ENCODE measurements around the gene CRKL.

CRKL gene

GRCh38 chr22:20994902-20995241, 77.7 kb downstream of the CRKL start:
- Histone ChIP-seq H3K9ac (ENCODE audit: low read length) (no peak overlapping the region), H3K4me2 (ENCODE audit: low read length) (no peak overlapping the region), H3K27ac (ENCODE audit: low read length) (no peak overlapping the region), H3K4me1 (ENCODE audit: low read length) (no peaks in the 10 kb centered on the region), H3K79me2 (ENCODE audit: low read length) (peaks cover 6% of the 10 kb centered on the region; the same call in 1 of the 2 replicates), H3K9me3 (ENCODE audit: insufficient read depth, low read length) (no peaks in the 10 kb centered on the region), H4K20me1 (ENCODE audit: insufficient read depth, low read length) (no peaks in the 10 kb centered on the region), H3K27me3 (ENCODE audit: low read depth, low read length) (no peaks in the 10 kb centered on the region), H2AFZ (ENCODE audit: low read depth, low read length) (no peak overlapping the region), H3K36me3 (replicated peaks; ENCODE audit: low read depth, low read length) (peaks cover 47% of the 10 kb centered on the region), H3K4me3 (ENCODE audit: low read length) (no peak overlapping the region)
- no peak for TF ChIP-seq CTCF (IDR thresholded peaks at IDR 0.05; ENCODE audit: low read depth, low read length)
- no peak for TF ChIP-seq EZH2phosphoT487 (IDR thresholded peaks at IDR 0.05; ENCODE audit: low read depth)

- H3K27ac ChIP-seq (ENCODE audit: low read length), result no peak overlapping the region
- no peak overlapping the region for H3K4me2 ChIP-seq (ENCODE audit: low read length)
- H3K9ac ChIP-seq (ENCODE audit: low read length), result no peak overlapping the region
- no peaks in the 10 kb centered on the region for H3K9me3 ChIP-seq (ENCODE audit: insufficient read depth, low read length)
- H3K4me3 ChIP-seq (ENCODE audit: low read length), result no peak overlapping the region
- peaks cover 50% of the 10 kb centered on the region for H3K36me3 ChIP-seq (replicated peaks; ENCODE audit: low read depth, low read length)
- H2AFZ ChIP-seq (ENCODE audit: low read depth, low read length), result no peak overlapping the region
- no peak for TF ChIP-seq EZH2phosphoT487 (IDR thresholded peaks at IDR 0.05; ENCODE audit: low read depth)
- no peaks in the 10 kb centered on the region for H3K27me3 ChIP-seq (ENCODE audit: low read depth, low read length)
- peaks cover 12% of the 10 kb centered on the region for H3K79me2 ChIP-seq (ENCODE audit: low read length)
- peaks cover 4% of the 10 kb centered on the region for H3K4me1 ChIP-seq (ENCODE audit: low read length)
- H4K20me1 ChIP-seq (ENCODE audit: insufficient read depth, low read length), result 0 out of 2 replicates have a peak, but pooled peaks cover 1% of the 10 kb centered on the region
Measured at GRCh38 chr22:20995329-20996030, 78.3 kb downstream of the CRKL start.

- H3K4me3 ChIP-seq (ENCODE audit: low read length), result no peak overlapping the region
- H3K27me3 ChIP-seq (ENCODE audit: low read depth, low read length), result no peaks in the 10 kb centered on the region
- peaks cover 17% of the 10 kb centered on the region for H3K79me2 ChIP-seq (ENCODE audit: low read length)
- no peaks in the 10 kb centered on the region for H3K9me3 ChIP-seq (ENCODE audit: insufficient read depth, low read length)
- no peak overlapping the region for H3K4me2 ChIP-seq (ENCODE audit: low read length)
- no peak for TF ChIP-seq EZH2phosphoT487 (IDR thresholded peaks at IDR 0.05; ENCODE audit: low read depth)
- no peak for TF ChIP-seq CTCF (IDR thresholded peaks at IDR 0.05; ENCODE audit: low read depth, low read length)
- no peak overlapping the region for H2AFZ ChIP-seq (ENCODE audit: low read depth, low read length)
- peaks cover 9% of the 10 kb centered on the region for H3K4me1 ChIP-seq (ENCODE audit: low read length)
- no peak overlapping the region for H3K9ac ChIP-seq (ENCODE audit: low read length)
- H3K27ac ChIP-seq (ENCODE audit: low read length), result no peak overlapping the region
- H4K20me1 ChIP-seq (ENCODE audit: insufficient read depth, low read length), result 0 out of 2 replicates have a peak, but pooled peaks cover 3% of the 10 kb centered on the region
- H3K36me3 ChIP-seq (replicated peaks; ENCODE audit: low read depth, low read length), result peaks cover 50% of the 10 kb centered on the region
Measured at GRCh38 chr22:20996031-20996410, 78.8 kb downstream of the CRKL start.

GRCh38 chr22:20996598-20997535, 79.7 kb downstream of the CRKL start:
- H4K20me1 ChIP-seq (ENCODE audit: insufficient read depth, low read length), result 0 out of 2 replicates have a peak, but pooled peaks cover 3% of the 10 kb centered on the region
- peaks cover 49% of the 10 kb centered on the region for H3K36me3 ChIP-seq (replicated peaks; ENCODE audit: low read depth, low read length)
- H3K4me2 ChIP-seq (ENCODE audit: low read length), result no peak overlapping the region
- TF ChIP-seq CTCF (IDR thresholded peaks at IDR 0.05; ENCODE audit: low read depth, low read length) (no peak), EZH2phosphoT487 (IDR thresholded peaks at IDR 0.05; ENCODE audit: low read depth) (no peak)
- H3K27ac ChIP-seq (ENCODE audit: low read length), result no peak overlapping the region
- H3K9me3 ChIP-seq (ENCODE audit: insufficient read depth, low read length), result no peaks in the 10 kb centered on the region
- H3K9ac ChIP-seq (ENCODE audit: low read length), result no peak overlapping the region
- H2AFZ ChIP-seq (ENCODE audit: low read depth, low read length), result no peak overlapping the region
- H3K4me3 ChIP-seq (ENCODE audit: low read length), result no peak overlapping the region
- peaks cover 10% of the 10 kb centered on the region for H3K4me1 ChIP-seq (ENCODE audit: low read length)
- H3K79me2 ChIP-seq (ENCODE audit: low read length), result peaks cover 23% of the 10 kb centered on the region
- no peaks in the 10 kb centered on the region for H3K27me3 ChIP-seq (ENCODE audit: low read depth, low read length)
